ENCODE data around the gene PRKAA1.
A peak's percentile ranks its signal among the peaks of the same experiment; 100 is the strongest.
"Not testable (repeated sequence)": the region's sequence is repeated elsewhere in the genome, so short reads cannot be mapped to it uniquely, and the experiment has no call there.

The PRKAA1 gene

GRCh38 chr5:40779561-40779960 lies 18.6 kb downstream of the PRKAA1 start:
- DNase-seq = no peak

- DNase-seq = no peak
Measured at GRCh38 chr5:40778133-40778532, 20.0 kb downstream of the PRKAA1 start.

- DNase-seq = no peak
Measured at GRCh38 chr5:40776658-40776977, 21.6 kb downstream of the PRKAA1 start.

- DNase-seq = peak in 1 of 2 donors; percentile 4
Measured at GRCh38 chr5:40775846-40776657, 22.1 kb downstream of the PRKAA1 start.

GRCh38 chr5:40775085-40775845 lies 22.9 kb downstream of the PRKAA1 start:
- no peak for DNase-seq

GRCh38 chr5:40774623-40775022 lies 23.6 kb downstream of the PRKAA1 start:
- no peak for DNase-seq

- no peak for DNase-seq
Measured at GRCh38 chr5:40770764-40771163, 27.4 kb downstream of the PRKAA1 start.

- no peak for DNase-seq
Measured at GRCh38 chr5:40762705-40763104, 35.5 kb downstream of the PRKAA1 start.

GRCh38 chr5:40757400-40757799 lies 40.8 kb downstream of the PRKAA1 start:
- DNase-seq = no peak

GRCh38 chr5:40755407-40756365 lies 42.5 kb downstream of the PRKAA1 start, which contains the start of gene TTC33:
Gene TTC33 (minus strand): TSS chr5:40755961. CDS start chr5:40747018, 8,943 bp downstream.
- DNase-seq = peak; percentile 91 to 93

- peak; percentile 72 to 73 for DNase-seq
Measured at GRCh38 chr5:40755093-40755406, 43.1 kb downstream of the PRKAA1 start.

GRCh38 chr5:40754381-40755092 lies 43.6 kb downstream of the PRKAA1 start:
- no peak for DNase-seq

GRCh38 chr5:40746703-40747102 lies 51.5 kb downstream of the PRKAA1 start:
- DNase-seq = no peak

GRCh38 chr5:40743771-40744170 lies 54.4 kb downstream of the PRKAA1 start:
- no peak for DNase-seq

- DNase-seq = no peak
Measured at GRCh38 chr5:40738502-40738901, 59.7 kb downstream of the PRKAA1 start.

- peak; percentile 64 to 78 for DNase-seq
Measured at GRCh38 chr5:40736103-40736875, 61.9 kb downstream of the PRKAA1 start.

- no peak for DNase-seq
Measured at GRCh38 chr5:40735609-40736008, 62.6 kb downstream of the PRKAA1 start.

GRCh38 chr5:40734986-40735385 lies 63.2 kb downstream of the PRKAA1 start:
- no peak for DNase-seq

- DNase-seq = no peak
Measured at GRCh38 chr5:40733879-40734563, 64.2 kb downstream of the PRKAA1 start.

GRCh38 chr5:40733434-40733833 lies 64.7 kb downstream of the PRKAA1 start:
- peak; percentile 43 to 50 for DNase-seq

GRCh38 chr5:40722497-40722911 lies 75.7 kb downstream of the PRKAA1 start:
- not testable (repeated sequence) for DNase-seq
